Measurements from ENCODE around the gene ANKS1B. TPM values are rescaled to one million over a fixed set of nuclear protein-coding genes. Genes with fewer than 3 reads are reported as not detected.

ANKS1B gene
- total and polyA plus RNA-seq, 4 donors: 0.03 to 3.4 (median 0.53) TPM

DNA sequence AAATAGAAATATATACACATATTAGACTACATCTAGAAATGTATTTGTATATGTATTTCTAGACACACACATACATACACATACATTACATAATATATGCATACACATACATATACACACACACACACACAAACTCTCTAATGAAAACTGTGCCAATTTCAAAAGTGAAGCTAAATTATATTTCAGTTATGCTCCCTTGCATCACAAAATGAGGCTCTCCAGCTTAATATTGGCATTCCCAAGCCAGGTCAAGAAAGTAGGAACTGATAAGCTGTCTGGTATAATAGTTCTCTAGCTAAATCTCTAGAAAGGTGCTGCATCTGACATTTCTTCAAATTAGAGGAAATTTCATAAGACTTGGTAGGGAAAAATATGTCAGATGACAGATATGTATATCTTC is 280.3 kb downstream of the ANKS1B start:
- no peaks in the 10 kb centered on the region for H3K36me3 ChIP-seq (ENCODE audit: control insufficient read depth in 4 of 4, insufficient read depth in 3 of 4, low read depth in 1 of 4, low read length in 3 of 4)
- H3K27ac ChIP-seq (ENCODE audit: low read depth in 1 of 2, low read length in 2 of 2): no peak overlapping the region
- no peak overlapping the region for H3K9ac ChIP-seq (ENCODE audit: low read depth in 1 of 2, low read length in 2 of 2)
- no peaks in the 10 kb centered on the region for H3K4me1 ChIP-seq (ENCODE audit: control insufficient read depth in 4 of 4, insufficient read depth in 4 of 4, low read length in 3 of 4)
- peaks cover 0 to 13% (median 0%) of the 10 kb centered on the region in 4 donors for H3K27me3 ChIP-seq (ENCODE audit: control insufficient read depth in 4 of 4, insufficient read depth in 4 of 4, low read length in 3 of 4)
- no peaks in the 10 kb centered on the region for H3K9me3 ChIP-seq (ENCODE audit: control insufficient read depth in 4 of 4, low read length in 3 of 4)
- no peak for TF ChIP-seq FOXA1 (IDR thresholded peaks at IDR 0.05)
- no peak for TF ChIP-seq HNF4G (IDR thresholded peaks at IDR 0.05)
- TF ChIP-seq JUND (IDR thresholded peaks at IDR 0.05): no peak
- no peak for TF ChIP-seq CTCF (IDR thresholded peaks at IDR 0.05; ENCODE audit: low read depth, low read length, missing input control)
- no peak for TF ChIP-seq RXRA (IDR thresholded peaks at IDR 0.05)
- no peak overlapping the region for H3K4me3 ChIP-seq (ENCODE audit: low read depth in 1 of 3, low read length in 3 of 3)
- no peak for DNase-seq (ENCODE audit: low spot score)

DNA sequence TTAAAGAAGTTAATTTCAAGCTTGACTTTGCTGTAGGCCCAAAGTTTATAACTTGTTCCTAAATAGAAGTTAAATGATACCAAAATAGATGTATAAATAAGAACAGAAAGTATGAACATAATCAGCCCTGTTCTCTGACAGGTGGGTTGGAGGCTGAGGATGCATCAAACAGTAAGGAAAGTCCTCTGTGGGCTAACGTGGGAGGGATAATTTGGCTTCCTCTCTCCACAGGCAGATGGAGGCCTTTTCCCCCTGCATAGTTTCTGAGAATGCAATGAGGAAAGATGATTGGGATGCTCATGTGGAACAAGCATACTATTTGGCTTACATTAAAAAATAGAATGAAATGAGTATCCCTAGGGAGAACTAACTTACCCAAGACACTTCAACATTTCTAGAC is 280.7 kb downstream of the ANKS1B start:
- TF ChIP-seq TAF1 (conservative IDR thresholded peaks at IDR 0.05): no peak
- no peak for TF ChIP-seq NR2F2 (IDR thresholded peaks at IDR 0.05)
- no peak for TF ChIP-seq GABPA (IDR thresholded peaks at IDR 0.05 in 1 of 2, conservative IDR thresholded peaks at IDR 0.05 in 1 of 2)
- TF ChIP-seq FOXA2 (IDR thresholded peaks at IDR 0.05): no peak
- TF ChIP-seq CTCF (IDR thresholded peaks at IDR 0.05; ENCODE audit: low read depth, low read length, missing input control): no peak
- no peak for TF ChIP-seq EGR1 (IDR thresholded peaks at IDR 0.05; ENCODE audit: low read depth in 2 of 2)
- TF ChIP-seq RXRA (IDR thresholded peaks at IDR 0.05): no peak
- TF ChIP-seq, protein P1, sequence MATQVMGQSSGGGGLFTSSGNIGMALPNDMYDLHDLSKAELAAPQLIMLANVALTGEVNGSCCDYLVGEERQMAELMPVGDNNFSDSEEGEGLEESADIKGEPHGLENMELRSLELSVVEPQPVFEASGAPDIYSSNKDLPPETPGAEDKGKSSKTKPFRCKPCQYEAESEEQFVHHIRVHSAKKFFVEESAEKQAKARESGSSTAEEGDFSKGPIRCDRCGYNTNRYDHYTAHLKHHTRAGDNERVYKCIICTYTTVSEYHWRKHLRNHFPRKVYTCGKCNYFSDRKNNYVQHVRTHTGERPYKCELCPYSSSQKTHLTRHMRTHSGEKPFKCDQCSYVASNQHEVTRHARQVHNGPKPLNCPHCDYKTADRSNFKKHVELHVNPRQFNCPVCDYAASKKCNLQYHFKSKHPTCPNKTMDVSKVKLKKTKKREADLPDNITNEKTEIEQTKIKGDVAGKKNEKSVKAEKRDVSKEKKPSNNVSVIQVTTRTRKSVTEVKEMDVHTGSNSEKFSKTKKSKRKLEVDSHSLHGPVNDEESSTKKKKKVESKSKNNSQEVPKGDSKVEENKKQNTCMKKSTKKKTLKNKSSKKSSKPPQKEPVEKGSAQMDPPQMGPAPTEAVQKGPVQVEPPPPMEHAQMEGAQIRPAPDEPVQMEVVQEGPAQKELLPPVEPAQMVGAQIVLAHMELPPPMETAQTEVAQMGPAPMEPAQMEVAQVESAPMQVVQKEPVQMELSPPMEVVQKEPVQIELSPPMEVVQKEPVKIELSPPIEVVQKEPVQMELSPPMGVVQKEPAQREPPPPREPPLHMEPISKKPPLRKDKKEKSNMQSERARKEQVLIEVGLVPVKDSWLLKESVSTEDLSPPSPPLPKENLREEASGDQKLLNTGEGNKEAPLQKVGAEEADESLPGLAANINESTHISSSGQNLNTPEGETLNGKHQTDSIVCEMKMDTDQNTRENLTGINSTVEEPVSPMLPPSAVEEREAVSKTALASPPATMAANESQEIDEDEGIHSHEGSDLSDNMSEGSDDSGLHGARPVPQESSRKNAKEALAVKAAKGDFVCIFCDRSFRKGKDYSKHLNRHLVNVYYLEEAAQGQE (IDR thresholded peaks at IDR 0.05): no peak
- TF ChIP-seq ZBTB33 (IDR thresholded peaks at IDR 0.05): no peak
- TF ChIP-seq ATF3 (IDR thresholded peaks at IDR 0.05): no peak
- TF ChIP-seq JUND (IDR thresholded peaks at IDR 0.05): no peak
- no peak for TF ChIP-seq SP1 (IDR thresholded peaks at IDR 0.05)
- no peak for TF ChIP-seq MAX (IDR thresholded peaks at IDR 0.05)
- no peak for TF ChIP-seq FOXA1 (IDR thresholded peaks at IDR 0.05)
- TF ChIP-seq HNF4A (conservative IDR thresholded peaks at IDR 0.05): no peak
- no peak for TF ChIP-seq RAD21 (IDR thresholded peaks at IDR 0.05)
- no peak for TF ChIP-seq HNF4G (IDR thresholded peaks at IDR 0.05)
- Histone ChIP-seq H3K27ac (ENCODE audit: low read depth in 1 of 2, low read length in 2 of 2) (no peak overlapping the region), H3K9ac (ENCODE audit: low read depth in 1 of 2, low read length in 2 of 2) (no peak overlapping the region), H3K4me1 (ENCODE audit: control insufficient read depth in 4 of 4, insufficient read depth in 4 of 4, low read length in 3 of 4) (no peaks in the 10 kb centered on the region), H3K36me3 (ENCODE audit: control insufficient read depth in 4 of 4, insufficient read depth in 3 of 4, low read depth in 1 of 4, low read length in 3 of 4) (no peaks in the 10 kb centered on the region), H3K27me3 (ENCODE audit: control insufficient read depth in 4 of 4, insufficient read depth in 4 of 4, low read length in 3 of 4) (peaks cover 0 to 13% (median 0%) of the 10 kb centered on the region in 4 donors), H3K4me3 (ENCODE audit: low read depth in 1 of 3, low read length in 3 of 3) (no peak overlapping the region), H3K9me3 (ENCODE audit: control insufficient read depth in 4 of 4, low read length in 3 of 4) (no peaks in the 10 kb centered on the region)
- 68% methylated on average over 1 of the region's 1 CpG for WGBS
- DNase-seq (ENCODE audit: low spot score): no peak
